TTC549 (cell line): ENCODE measurements around the gene MXRA7.

Experiments
- FAIRE-seq: peaks from 2 replicates; lab custom pipeline; 2012; peaks lifted over from hg19 to GRCh38; lab: Jason Lieb, UNC

MXRA7 gene

DNA sequence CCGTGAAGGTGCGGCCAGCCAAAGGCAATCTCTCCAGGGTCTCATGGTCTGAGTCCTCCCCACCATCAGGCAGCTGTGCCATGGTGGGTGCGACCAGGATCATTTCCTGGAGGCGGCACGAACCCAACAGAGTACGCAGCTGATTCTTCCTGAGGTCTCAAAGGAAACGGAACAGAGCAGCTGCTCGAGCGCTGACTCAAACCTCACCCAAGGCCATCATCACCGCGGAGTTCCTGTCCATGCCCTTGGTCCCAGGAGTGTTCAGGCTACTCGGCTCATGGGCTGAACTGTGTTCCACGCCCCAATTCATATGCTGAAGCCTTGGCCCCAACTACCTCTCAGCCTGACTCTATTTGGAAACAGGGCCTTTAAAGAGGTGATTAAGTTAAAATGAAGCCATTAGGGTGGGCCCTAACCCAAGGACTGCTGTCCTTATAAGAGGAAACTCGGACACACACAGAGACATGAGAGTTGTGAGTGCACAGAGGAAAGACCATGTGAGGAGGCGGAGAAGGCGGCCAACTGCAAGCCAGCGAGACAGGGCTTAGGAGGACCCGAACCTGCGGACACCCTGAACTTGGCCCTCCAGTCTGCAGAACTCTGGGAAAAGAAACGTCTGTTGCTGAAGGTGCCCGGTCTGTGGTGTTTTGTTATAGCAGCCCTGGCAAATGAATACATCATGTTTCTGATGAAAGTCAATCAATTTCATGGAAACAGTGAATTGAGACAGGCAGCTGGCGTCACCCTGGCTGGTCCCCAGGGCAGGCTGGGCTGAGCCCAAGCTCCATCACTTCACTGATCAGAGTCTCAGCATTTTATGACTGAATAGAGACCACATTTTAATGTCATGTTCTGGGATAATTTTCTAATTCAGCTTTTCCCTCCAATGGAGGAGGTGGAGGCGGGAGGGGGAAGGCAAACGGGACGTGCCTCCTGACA lies 13.7 kb downstream of the MXRA7 start:
- no peak for FAIRE-seq

DNA sequence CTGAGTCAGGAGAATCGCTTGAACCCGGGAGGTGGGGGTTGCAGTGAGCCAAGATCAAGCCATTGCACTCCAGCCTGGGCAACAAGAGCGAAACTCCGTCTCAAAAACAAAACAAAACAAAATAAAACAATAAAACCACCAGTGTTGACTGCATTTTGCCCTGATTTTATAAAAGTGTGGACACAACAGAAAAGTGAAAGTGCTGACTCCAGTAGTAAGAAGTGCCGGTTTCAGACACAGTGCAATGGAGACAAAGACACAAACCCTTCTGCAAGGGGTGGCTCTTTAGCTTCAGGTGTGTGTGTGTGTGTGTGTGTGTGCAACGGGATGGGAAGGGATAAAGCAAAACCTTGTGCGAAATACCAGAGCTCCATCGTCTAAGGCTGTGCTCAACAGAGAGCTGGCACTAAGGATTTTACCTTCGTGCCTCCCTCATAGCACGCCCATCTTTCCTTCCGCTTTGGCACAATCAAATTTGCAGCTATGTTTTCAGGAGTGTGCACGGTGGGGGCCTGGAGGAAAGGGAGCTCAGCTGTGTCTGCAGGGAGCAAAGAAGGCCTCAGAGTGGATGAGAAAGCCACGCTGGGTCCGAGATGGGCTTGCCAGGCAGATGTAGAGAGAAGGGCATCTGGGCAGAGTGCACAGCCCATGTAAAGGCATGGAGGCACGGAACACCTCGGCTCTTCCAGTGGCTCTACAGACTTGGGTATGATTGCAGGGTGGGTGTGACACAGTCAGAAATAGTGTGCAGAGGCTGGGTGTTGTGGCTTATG lies 15.5 kb downstream of the MXRA7 start:
- no peak for FAIRE-seq

DNA sequence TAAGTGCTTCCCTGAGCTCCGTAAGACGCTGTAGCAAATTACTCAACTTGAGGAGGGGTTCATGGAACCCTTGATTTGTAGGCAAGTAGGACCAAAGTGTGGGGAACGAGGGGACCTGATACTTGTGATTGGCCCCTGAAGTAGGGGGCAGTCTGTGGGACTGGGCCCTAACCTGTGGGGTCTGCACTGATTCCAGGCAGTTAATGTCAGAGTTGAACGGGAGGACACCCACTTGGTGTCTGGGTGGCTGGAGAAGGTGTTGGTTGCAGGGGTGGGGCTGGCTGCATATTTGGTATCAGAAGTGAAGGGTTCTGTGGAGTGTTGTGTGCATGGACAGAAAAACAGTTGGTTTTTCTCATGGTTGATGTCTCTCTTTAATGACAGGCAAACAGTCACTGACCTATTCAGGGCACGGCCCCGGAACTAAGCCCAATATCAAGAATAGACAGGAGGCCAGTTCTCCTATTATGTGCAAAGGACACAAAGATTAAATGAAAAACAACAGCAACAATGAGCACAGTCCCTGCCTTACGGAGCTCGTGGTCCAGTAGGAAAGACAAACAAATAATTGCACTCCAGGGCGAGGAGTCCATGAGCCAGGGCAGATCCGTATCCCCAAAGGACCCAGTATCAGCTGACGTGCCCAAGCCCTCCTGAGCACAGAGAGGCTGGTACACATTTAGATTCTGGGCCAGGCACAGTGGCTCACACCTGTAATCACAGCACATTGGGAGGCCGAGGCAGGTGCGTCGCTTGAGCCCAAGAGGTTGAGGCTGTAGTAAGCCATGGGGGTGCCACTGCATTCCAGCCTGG lies 19.2 kb downstream of the MXRA7 start:
- no peak for FAIRE-seq

DNA sequence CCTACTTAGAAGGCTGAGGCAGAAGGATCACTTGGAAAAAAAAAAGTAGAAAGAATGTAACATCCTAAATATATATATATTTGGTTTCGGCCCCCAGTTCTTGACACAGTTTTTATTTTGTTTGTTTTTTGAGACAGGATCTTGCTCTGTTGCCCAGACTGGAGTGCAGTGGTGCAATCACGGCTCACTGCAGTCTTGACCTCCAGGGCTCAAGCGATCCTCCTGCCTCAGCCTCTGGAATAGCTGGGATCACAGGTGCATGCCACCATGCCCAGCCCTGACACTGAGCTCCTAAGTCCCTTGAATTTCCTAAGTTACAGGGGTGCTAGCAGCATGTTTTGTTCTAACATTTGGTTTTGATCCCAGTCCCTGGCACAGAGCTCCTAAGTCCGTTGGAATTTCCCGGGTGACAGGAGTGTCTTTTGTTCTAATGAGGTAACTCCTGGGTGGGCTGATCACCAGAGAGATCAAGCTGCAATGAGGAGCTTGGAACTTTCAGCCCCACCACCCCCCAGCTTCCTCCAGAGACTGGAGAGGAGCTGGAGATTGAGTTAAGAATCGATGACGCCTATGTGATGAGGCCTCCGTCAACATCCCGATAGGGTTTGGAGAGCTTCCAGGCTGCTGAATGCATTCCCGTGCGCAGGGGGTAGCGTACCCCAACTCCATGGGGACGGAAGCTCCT lies 20.0 kb downstream of the MXRA7 start:
- FAIRE-seq: no peak

DNA sequence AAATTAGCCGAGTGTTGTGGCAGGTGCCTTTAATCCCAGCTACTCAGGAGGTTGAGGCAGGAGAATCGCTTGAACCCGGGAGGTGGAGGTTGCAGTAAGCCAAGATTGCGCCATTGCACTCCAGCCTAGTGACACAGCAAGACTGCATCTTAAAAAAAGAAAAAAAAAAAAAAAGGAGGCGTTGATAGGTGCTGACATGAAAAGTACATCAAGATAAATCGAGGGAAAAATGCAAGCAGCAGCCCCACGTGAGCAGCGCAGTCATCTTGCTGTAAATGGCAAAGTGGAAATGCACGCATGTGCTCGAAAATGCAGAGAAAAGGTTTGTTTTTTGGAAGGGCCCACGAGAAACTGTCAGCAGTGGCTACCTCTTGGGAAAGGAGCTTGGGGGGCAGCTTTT lies 20.9 kb downstream of the MXRA7 start:
- no peak for FAIRE-seq

DNA sequence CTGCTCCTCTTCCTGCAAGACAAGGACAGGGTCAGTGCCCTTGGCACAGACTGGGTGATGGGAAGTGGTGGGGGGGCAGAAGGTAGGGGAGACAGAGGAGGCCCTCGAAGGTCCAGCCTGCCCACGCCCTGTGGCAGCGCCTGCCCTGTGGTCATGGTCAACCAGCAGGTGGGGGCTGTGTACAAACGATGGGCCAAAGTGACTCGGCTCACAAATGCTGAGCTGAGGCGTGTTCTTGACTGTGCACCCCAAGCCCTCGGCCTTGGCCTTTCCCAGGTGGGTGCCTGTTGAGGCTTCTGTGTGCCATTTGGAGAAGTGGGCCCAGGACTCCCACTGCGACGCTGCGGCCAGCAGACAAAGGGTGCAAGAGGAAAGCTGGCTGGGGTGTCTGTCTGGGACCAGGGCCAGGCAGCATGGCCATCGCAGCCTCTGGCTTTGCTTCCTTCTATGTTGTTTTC lies 22.6 kb downstream of the MXRA7 start:
- FAIRE-seq: no peak

DNA sequence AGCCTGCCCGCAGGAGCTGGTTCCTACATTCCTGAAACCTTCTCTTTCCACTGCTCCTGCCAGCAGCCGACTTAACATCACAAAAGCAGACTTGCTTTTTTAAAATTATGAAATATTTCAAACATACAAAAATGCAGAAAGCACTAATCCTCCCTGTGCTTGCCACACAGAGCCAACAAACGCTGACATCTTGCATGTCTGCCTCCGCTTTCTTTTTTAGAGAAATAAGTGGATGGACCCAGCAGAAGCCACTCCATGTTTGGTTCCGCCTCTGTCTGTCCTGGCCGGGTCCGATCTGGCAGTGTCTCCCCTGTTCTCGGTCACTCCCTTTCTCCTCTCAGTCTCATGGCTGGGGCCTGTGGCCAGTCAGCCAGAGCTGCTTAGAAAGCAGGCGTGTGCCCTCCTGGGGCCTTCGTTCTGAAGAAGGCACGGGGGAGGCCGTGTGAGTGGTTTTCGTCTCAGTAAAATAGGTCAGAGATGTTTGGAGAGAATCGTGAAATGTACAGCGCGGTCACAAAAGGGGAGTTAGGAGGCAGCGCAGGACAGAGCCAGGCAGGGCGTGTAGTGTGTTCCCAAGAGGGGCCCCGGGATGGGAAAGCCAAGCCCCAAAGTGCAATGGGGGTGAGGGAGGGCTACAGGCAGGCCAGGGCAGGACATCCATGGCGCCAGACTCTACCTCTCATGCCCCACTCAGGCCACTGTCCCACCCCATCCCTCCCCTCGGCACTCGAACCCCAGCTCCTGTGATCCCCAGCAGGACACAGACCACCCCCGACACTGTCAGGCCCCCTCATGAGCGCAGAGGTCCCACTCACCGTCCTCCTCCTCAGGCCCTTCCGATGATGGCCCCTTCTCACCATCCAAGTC lies 23.2 kb downstream of the MXRA7 start:
- FAIRE-seq: no peak

DNA sequence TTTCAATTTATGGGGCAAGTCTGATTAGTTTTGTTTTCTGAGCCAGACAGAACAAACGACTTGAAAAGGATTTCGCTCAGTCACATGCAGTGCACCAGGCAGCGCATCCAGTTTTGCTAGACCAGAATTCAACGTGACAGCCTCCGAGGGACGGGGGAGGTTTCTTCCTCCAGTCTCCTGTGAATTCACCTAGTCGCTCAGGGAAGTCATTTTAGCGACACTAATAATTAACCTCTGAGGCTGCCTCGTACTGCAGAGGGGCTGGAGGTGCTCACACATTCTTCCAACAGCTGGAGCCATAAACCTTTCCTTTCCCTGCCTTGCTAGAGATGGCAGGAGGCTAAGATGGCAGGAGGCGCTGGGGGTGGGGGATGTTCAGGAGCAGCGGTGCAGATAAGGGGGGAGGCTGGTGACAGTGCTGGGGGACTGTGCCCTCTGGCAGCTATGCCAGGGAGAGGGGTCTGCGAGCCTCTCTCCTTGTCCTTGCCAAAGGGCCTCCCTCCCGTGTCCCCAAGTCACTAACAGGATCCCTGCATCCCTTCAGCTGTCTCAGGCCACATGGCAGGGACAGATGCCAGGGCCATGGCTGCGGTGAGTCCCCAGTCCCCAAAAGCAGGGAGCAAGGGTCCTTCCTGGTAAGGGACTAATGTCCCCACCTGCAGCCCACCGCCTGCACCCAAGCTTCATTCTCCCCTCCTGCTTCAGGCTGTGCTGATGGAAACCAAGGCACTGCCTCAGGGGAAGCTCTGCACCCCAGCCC lies 24.0 kb downstream of the MXRA7 start:
- no peak for FAIRE-seq

DNA sequence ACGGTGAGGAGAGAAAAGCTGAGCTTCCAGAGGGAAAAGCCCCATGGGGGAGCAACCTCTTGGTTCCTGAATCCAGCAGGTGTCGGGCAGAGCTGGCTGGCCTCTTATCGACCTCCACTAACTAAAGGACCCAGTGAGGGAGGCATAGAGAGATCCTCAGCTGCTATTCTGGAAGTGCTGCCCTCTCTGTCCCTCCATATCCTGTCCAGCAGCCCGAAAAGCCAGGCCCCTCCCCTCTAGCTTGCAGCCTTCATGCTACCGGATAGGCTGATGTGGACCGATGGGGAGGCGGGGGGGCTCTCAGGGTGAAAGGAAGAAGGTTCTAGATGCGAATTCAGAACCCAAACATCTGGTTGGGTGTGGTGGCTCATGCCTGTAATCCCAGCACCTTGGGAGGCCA lies 24.9 kb downstream of the MXRA7 start:
- no peak for FAIRE-seq

DNA sequence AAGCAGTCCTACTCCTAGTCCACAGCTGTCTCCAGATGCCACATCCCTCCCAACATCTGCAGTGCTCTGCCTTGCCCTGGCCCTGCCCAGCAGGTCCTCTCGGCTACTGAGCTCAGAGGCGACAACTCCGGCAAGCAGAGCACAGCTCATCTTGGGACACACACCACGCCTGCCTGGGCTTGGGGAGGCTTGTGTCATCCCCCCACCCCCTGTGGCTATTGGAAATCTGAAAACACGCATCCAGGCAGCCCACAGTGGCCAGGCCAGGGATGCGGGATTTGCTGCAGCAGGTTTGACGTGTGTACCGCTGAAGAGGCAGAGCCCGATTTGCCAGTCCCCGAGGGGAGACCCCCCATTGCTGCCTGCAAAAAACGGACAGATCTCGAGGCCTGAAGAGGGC lies 25.4 kb downstream of the MXRA7 start:
- FAIRE-seq: no peak

DNA sequence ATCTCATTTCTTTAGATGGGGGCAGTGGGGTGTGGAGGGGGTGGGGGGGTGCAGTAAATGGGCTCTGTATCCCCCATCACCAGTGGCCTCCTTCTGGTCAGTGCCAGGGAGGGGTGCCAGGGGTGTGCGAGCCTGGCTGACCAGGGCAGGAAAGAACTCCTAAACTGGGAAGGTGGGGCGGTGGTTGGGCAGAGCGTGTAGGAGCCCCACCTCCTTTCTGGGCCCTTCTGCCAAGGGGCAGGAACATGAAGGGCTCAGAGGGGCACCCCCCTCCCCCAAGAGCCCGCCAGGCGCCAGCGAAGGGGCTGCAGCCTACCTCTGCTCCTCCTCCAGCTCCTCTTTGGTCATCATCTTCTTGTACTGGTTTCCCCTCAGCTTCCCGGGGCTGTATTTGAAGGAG lies 26.0 kb downstream of the MXRA7 start:
- FAIRE-seq: no peak

DNA sequence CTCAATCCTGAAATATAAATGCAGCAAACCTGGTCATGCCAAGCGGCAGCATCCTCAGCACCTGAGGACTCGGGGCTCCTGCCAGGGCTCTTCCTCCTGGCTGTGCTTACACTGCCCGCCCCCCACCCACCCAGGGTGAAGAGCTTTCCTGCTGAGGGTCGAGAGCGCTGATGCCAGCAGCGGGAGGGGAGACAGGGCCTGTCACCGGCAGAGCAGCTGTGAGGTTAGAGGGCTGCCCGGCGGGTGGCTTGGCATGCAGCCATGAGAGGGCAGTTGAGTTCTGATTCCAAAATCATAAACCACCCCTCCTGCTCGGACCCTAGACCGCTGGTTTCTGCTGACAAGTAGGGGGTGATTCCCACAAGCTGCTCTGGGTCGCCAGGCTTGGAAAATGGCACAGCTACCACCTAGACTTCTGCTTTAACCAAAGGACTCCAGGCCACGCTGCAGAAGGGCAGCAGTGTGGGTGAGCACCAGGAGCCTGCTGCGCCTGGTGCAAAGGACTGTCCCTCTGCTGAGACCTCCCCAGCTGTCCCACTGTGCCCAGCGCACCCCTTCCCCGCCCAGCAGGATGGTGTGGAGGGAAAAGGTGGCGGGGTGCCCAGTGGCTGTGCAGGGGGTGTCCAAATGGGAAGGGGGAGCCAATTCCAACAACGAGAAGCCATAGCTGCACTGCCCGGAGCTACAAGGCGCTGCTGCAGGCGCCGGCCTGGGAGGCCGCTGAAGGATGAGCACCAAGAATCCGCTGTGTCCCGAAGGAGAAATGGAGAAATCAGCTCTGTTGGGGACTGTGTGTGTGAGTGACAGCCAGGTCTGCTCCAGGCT lies 26.6 kb downstream of the MXRA7 start:
- no peak for FAIRE-seq

DNA sequence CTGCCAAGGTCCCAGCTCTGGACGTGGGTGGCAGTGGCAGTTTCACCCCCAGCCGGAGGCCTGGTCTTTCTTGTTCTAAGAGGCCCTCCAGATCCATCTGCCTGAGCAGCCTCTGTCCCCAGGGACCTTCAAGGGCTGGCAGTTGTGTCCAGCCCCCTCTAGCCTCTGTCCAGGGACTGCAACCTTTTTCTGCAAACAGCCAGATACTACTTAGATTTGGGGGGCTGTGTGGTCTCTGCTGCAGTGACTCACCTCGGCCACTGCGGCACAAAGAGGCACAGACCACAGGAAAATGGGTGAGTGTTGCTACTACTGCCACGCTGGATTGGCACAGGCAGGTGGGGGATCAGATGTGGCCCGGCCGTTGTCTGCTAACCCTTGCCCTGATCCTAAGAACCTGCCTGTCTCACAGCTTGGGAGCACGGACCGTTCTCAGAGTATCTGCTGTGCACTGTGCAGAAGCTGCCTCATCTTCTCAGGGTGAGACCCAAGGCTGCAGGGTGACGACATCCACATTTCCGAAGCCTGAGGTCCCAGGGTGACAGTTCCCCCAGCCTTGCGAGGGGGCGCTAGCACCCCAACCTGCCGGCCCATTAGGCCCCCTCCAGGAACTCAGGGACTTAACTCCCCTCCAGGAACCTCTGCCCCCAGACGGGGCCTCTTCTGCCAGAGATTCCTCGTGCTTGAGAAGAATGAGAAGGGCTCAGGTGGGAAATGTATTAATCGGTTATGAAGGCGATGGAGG lies 27.6 kb downstream of the MXRA7 start:
- no peak for FAIRE-seq

DNA sequence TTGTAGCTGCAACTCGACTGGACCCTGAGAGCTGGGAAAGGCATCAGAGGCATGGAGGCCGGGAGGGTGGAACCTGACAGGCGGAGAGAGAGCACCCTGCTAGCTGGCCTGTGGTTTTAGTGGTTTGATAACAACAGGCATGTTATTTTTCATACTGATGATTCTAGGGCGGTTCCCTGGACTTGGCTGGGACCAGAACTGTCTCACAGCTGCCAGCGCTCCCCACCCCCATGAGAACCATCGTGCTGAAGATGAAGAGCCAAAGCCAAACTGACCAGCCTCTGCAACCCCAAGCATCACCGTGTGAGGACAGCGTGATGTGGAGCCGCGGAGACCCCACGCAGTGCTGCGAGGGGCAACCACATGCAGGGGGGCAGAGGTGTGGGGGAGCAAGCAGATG lies 28.5 kb downstream of the MXRA7 start:
- FAIRE-seq: no peak

DNA sequence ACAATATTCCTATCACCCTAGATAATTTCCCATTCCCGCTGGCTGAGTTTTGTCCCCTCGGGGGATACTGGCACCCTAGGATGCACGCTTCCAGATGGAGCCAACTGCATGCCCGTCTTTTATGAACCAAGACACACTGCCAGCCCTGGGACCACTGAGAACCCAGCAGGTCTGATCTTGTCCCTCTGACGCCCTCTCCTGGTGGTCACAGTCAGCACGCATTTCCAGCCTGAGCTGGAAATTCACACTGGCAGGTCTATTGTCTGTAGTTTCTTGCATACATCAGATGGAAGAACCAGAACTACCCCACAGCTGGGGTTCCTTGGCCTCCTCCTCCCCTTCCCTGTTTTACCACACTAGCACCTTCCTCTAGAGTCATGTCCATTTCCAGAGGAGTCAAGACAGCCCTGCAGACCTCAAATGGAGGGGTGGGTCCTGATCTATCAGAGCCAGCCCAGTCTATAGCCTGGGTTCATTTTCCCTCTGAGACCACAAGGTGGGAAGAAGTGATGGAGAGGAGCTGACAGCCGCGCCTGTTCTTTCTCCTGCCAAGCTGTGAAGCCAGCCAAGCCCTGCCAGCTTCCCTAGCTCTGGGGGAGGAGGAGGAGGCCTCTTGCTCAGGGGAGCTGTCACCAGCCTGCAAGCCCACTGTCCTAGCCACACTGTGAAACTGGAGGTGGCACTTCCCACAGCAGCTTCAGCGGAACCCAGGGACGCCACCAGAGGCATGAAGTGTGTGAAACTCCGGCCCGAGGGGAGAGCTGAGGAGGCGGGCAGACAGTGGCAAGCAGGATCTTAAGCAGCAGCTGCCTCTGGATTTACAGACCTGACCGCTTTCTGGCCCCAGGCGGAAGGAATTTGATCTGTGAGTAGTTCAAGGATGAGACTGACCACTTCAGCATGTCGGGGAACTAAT lies 29.3 kb downstream of the MXRA7 start:
- no peak for FAIRE-seq

DNA sequence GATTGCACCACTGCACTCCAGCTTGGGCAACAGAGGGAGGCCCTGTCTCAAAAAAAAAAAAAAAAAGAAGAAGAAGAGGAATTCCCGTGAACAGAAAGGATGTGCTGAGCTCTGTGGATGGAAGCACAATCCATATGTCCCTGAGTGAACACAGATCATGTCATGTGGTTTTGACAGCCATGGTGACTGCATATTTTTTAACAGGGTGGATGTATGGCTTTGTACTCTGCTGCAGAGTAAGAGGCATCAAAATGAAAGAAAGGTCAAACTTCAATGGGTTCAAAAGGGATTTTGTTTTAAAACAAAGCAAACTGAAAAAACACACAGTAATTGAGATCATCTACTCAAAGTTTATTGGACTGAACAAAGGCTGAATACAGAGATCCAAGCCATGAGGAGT lies 31.5 kb downstream of the MXRA7 start:
- no peak for FAIRE-seq

DNA sequence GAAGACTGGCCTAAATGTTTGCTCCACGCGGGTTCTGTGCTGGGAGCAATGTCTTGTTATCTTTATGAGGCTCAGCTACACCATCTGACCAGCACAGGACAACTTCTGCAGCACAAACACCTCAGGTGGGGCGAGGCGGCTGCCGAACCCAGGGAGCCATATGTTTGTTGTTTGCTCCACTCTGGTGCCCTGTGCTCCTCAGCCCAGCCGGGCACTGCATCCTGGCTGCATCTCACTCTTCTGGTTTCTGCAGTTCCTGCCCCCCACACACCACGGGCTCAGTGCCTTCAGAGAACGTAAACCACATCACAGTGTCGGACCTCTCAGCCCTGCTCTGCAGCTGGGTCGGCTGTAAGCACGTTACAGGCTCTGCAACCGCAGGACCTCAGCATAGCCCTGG lies 32.4 kb downstream of the MXRA7 start:
- no peak for FAIRE-seq

DNA sequence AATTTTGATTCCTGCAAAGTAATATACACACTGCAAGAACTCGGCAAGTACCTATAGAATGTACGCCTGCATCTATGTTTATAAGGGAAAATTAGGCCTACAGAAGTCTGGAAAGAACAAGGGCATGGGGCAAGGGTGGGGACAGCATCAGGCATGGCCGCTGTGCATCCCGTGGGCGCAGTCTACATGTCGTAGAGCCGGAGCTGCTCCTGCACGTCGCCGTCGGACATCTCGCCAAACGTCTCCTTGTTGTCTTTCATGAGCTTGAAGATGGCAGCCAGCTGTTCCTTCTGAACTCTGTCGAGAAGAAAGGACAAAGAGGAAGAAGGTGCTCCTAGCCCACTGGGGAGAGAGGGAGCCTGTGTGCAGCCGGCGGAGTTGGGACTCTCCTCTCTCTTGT lies 33.4 kb downstream of the MXRA7 start:
- FAIRE-seq: no peak
